Measurements from ENCODE around the gene TLX1. TPM values are rescaled to one million over a fixed set of nuclear protein-coding genes. Genes with fewer than 3 reads are reported as not detected.
"Not testable (repeated sequence)": the region's sequence is repeated elsewhere in the genome, so short reads cannot be mapped to it uniquely, and the experiment has no call there.

Gene TLX1
- total RNA-seq, 1 experiment from 2014 or later, result not detected

DNA sequence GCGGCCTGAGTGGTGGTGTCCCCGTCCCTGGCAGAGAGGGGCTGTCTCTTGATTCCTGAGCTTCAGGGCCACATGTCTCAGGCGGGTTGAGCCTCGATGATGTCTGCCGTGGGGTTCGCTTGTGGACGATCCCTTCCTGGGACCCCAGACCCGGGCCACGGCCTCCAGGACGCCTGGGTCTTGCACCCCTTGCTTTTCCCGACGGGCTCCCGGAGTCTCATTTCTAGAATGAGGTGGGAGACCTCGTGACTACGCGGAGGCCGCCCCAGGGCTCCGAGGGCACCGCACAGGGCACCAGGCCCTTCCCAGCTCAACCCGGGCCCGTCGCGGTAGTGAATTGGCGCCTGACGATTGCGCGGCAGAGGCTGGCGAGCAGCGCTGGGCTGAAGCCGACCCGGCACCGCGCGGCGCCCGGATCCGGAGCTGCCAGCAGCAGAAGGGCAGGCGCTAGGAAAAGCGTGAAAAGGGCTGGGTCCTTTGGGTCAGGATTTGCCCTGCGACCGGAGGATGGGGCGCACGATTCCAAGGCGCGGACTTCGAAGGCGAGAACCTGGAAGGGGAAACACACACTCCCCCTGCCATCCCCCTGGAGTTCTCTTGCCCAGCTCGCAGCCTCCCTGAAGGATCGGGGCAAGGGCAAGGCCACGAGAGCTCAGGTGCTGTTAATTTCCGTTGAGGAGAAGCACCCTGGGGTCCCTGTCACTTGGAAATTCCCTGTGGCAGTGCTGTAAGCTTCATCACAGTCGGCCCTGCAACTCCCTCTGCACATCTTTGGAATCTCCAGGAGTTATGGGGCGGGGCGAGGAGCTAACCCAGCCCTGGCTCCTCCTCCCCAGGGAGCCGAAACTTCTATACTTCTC is 15.5 kb downstream of the TLX1 start:
- DNase-seq (ENCODE audit: unreplicated experiment), result no peak
- Mint-ChIP-seq H3K27me3 (ENCODE audit: insufficient read depth, unreplicated experiment) (peaks cover 69% of the 10 kb centered on the region), H3K4me1 (ENCODE audit: insufficient read depth, unreplicated experiment) (peaks cover 5% of the 10 kb centered on the region), H3K9me3 (ENCODE audit: unreplicated experiment) (no peaks in the 10 kb centered on the region), H3K36me3 (ENCODE audit: insufficient read depth, unreplicated experiment) (no peaks in the 10 kb centered on the region), H3K27ac (ENCODE audit: low read depth, unreplicated experiment) (no peak overlapping the region), H3K4me3 (ENCODE audit: unreplicated experiment) (no peak overlapping the region)
- intact Hi-C loops (cut with micrococcal nuclease), result no loop called here
- TF ChIP-seq, protein P1, sequence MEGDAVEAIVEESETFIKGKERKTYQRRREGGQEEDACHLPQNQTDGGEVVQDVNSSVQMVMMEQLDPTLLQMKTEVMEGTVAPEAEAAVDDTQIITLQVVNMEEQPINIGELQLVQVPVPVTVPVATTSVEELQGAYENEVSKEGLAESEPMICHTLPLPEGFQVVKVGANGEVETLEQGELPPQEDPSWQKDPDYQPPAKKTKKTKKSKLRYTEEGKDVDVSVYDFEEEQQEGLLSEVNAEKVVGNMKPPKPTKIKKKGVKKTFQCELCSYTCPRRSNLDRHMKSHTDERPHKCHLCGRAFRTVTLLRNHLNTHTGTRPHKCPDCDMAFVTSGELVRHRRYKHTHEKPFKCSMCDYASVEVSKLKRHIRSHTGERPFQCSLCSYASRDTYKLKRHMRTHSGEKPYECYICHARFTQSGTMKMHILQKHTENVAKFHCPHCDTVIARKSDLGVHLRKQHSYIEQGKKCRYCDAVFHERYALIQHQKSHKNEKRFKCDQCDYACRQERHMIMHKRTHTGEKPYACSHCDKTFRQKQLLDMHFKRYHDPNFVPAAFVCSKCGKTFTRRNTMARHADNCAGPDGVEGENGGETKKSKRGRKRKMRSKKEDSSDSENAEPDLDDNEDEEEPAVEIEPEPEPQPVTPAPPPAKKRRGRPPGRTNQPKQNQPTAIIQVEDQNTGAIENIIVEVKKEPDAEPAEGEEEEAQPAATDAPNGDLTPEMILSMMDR (IDR thresholded peaks at IDR 0.05; ENCODE audit: unreplicated experiment), result no peak
- BruUV-seq (replicated peaks), result no TSS peak
- CTCF ChIA-PET, result interaction anchor here (1.2 to 5.1 kb wide), 3 partner anchors 15 to 88 kb away, joined by 4 to 51 read pairs (median 5); no protein-coding TSS in a partner anchor
- POLR2A ChIA-PET, result no interaction called here

DNA sequence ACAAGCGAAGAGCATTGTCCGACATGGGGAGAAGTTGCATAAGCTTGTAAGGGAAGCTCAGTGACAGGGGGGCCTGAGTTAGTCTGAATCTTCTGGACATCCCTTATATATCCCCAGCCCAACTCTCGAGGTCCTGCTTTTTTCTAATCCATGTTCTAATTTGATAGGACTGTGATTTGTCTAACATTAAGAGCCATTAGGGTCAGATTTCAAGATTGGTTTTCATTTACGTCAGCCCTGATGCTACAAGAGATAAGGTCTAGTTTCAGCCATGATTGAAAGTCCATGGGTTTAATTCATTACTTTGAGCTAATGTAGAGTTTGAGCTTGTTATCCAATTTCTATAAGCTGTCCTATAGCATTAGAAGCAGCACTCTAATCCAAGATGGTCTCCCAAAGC is 20.3 kb downstream of the TLX1 start:
- H3K27ac Mint-ChIP-seq (ENCODE audit: low read depth, unreplicated experiment), result no peak overlapping the region
- no peaks in the 10 kb centered on the region for H3K36me3 Mint-ChIP-seq (ENCODE audit: insufficient read depth, unreplicated experiment)
- no peak for DNase-seq (ENCODE audit: unreplicated experiment)
- TF ChIP-seq, protein P1 (IDR thresholded peaks at IDR 0.05; ENCODE audit: unreplicated experiment), result no peak
- CTCF ChIA-PET, result interaction anchor here (0.6 to 6.0 kb wide), 5 partner anchors 9 to 139 kb away, joined by 3 to 60 read pairs (median 6); no protein-coding TSS in a partner anchor
- H3K4me1 Mint-ChIP-seq (ENCODE audit: insufficient read depth, unreplicated experiment), result no peaks in the 10 kb centered on the region
- POLR2A ChIA-PET, result interaction anchor here (0.5 kb wide), 1 partner anchor 645 kb away, joined by 4 read pairs; no protein-coding TSS in a partner anchor
- intact Hi-C loops (cut with micrococcal nuclease), result no loop called here
- no peak overlapping the region for H3K4me3 Mint-ChIP-seq (ENCODE audit: unreplicated experiment)
- no peaks in the 10 kb centered on the region for H3K9me3 Mint-ChIP-seq (ENCODE audit: unreplicated experiment)
- H3K27me3 Mint-ChIP-seq (ENCODE audit: insufficient read depth, unreplicated experiment), result peaks cover 69% of the 10 kb centered on the region
- no TSS peak for BruUV-seq (replicated peaks)

DNA sequence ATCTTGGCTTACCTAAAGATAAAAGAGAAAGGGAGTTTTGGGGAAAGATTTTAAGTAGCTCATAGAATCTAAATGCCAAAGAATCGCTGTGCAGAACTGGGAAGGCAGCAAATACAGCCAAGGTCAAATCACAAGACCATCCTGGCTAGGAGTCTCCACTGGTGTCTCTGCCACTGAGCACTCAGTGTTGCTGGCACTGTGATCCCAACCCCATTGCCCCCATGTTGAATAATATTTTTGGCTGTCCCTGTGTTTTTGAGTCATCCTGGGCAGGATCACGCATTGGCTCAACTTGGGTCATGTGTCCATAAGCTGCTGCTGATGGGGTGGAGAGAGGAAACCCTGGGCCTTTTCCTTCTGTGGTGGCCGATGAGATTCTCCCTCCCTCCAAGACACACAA is 21.2 kb downstream of the TLX1 start:
- Mint-ChIP-seq H3K4me3 (ENCODE audit: unreplicated experiment) (no peak overlapping the region), H3K36me3 (ENCODE audit: insufficient read depth, unreplicated experiment) (no peaks in the 10 kb centered on the region), H3K9me3 (ENCODE audit: unreplicated experiment) (no peaks in the 10 kb centered on the region), H3K27ac (ENCODE audit: low read depth, unreplicated experiment) (no peak overlapping the region), H3K27me3 (ENCODE audit: insufficient read depth, unreplicated experiment) (peaks cover 62% of the 10 kb centered on the region), H3K4me1 (ENCODE audit: insufficient read depth, unreplicated experiment) (no peaks in the 10 kb centered on the region)
- POLR2A ChIA-PET, result no interaction called here
- TF ChIP-seq, protein P1 (IDR thresholded peaks at IDR 0.05; ENCODE audit: unreplicated experiment), result no peak
- intact Hi-C loops (cut with micrococcal nuclease), result no loop called here
- BruUV-seq (replicated peaks), result no TSS peak
- CTCF ChIA-PET, result interaction anchor here (0.6 to 6.0 kb wide), 7 partner anchors 8 to 341 kb away, joined by 3 to 60 read pairs (median 5); no protein-coding TSS in a partner anchor
- no peak for DNase-seq (ENCODE audit: unreplicated experiment)

DNA sequence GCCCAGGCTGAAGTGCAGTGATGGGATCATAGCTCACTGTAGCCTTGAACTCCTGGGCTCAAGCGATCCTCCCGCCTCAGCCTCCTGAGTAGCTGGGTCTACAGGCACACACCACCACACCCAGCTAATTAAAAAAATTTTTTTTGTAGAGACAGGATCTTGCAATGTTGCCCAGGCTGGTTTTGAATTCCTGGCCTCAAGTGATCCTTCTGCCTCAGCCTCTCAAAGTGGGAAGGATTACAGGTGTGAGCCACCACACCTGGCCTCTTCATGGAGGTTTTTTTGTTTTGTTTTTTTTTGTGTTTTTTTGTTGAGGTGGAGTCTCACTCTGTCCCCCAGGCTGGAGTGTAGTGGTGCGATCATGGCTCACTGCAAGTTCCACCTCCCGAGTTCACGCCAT is 23.4 kb downstream of the TLX1 start:
- H3K36me3 Mint-ChIP-seq (ENCODE audit: insufficient read depth, unreplicated experiment); H3K4me3 Mint-ChIP-seq (ENCODE audit: unreplicated experiment); H3K9me3 Mint-ChIP-seq (ENCODE audit: unreplicated experiment); H3K27ac Mint-ChIP-seq (ENCODE audit: low read depth, unreplicated experiment); H3K4me1 Mint-ChIP-seq (ENCODE audit: insufficient read depth, unreplicated experiment); POLR2A ChIA-PET; intact Hi-C loops (cut with micrococcal nuclease); DNase-seq (ENCODE audit: unreplicated experiment); BruUV-seq (replicated peaks): not testable (repeated sequence)
- peaks cover 41% of the 10 kb centered on the region for H3K27me3 Mint-ChIP-seq (ENCODE audit: insufficient read depth, unreplicated experiment)
- CTCF ChIA-PET, result interaction anchor here (0.6 to 6.0 kb wide), 6 partner anchors 9 to 627 kb away, joined by 3 to 60 read pairs (median 3); no protein-coding TSS in a partner anchor

Measured in MCF 10A (cell line).